Measurements from ENCODE around the gene DEPDC1.

DNA sequence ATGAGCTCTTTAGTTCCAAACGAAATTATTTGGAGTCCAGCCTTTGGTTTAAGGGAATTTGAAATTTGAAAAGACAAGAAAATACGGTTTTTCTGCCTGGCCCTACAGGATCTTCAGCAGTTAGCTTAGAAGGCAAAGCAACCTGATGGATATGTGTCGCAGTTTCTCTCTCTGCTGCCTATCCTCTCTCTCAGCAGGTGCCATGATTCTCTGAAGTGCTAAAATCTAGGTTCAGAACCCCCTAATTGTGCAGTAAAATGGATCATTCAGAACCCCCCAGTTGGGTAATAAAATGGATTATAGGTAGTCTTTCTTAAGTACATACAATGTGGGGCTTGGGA is 446 bp upstream of the DEPDC1 start:
- TF ChIP-seq, protein P1, sequence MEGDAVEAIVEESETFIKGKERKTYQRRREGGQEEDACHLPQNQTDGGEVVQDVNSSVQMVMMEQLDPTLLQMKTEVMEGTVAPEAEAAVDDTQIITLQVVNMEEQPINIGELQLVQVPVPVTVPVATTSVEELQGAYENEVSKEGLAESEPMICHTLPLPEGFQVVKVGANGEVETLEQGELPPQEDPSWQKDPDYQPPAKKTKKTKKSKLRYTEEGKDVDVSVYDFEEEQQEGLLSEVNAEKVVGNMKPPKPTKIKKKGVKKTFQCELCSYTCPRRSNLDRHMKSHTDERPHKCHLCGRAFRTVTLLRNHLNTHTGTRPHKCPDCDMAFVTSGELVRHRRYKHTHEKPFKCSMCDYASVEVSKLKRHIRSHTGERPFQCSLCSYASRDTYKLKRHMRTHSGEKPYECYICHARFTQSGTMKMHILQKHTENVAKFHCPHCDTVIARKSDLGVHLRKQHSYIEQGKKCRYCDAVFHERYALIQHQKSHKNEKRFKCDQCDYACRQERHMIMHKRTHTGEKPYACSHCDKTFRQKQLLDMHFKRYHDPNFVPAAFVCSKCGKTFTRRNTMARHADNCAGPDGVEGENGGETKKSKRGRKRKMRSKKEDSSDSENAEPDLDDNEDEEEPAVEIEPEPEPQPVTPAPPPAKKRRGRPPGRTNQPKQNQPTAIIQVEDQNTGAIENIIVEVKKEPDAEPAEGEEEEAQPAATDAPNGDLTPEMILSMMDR (tag by site-specific recombination; IDR thresholded peaks at IDR 0.05), result no peak
- TF ChIP-seq ZNF211 (tag by site-specific recombination; IDR thresholded peaks at IDR 0.05; ENCODE audit: low read depth) (no peak), ZBTB21 (tag by site-specific recombination; IDR thresholded peaks at IDR 0.05) (no peak), ZNF157 (tag by site-specific recombination; IDR thresholded peaks at IDR 0.05) (no peak), ZNF747 (tag by site-specific recombination; IDR thresholded peaks at IDR 0.05) (no peak), KLF8 (tag by site-specific recombination; IDR thresholded peaks at IDR 0.05) (no peak), ZBTB17 (tag by site-specific recombination; IDR thresholded peaks at IDR 0.05) (no peak), ZNF248 (tag by site-specific recombination; IDR thresholded peaks at IDR 0.05) (no peak), TCF7L2 (IDR thresholded peaks at IDR 0.05; ENCODE audit: borderline replicate concordance, low read depth, low read length) (no peak)
- TF ChIP-seq, protein P2, sequence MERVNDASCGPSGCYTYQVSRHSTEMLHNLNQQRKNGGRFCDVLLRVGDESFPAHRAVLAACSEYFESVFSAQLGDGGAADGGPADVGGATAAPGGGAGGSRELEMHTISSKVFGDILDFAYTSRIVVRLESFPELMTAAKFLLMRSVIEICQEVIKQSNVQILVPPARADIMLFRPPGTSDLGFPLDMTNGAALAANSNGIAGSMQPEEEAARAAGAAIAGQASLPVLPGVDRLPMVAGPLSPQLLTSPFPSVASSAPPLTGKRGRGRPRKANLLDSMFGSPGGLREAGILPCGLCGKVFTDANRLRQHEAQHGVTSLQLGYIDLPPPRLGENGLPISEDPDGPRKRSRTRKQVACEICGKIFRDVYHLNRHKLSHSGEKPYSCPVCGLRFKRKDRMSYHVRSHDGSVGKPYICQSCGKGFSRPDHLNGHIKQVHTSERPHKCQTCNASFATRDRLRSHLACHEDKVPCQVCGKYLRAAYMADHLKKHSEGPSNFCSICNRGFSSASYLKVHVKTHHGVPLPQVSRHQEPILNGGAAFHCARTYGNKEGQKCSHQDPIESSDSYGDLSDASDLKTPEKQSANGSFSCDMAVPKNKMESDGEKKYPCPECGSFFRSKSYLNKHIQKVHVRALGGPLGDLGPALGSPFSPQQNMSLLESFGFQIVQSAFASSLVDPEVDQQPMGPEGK (tag by site-specific recombination; IDR thresholded peaks at IDR 0.05), result no peak
- TF ChIP-seq, protein P3, sequence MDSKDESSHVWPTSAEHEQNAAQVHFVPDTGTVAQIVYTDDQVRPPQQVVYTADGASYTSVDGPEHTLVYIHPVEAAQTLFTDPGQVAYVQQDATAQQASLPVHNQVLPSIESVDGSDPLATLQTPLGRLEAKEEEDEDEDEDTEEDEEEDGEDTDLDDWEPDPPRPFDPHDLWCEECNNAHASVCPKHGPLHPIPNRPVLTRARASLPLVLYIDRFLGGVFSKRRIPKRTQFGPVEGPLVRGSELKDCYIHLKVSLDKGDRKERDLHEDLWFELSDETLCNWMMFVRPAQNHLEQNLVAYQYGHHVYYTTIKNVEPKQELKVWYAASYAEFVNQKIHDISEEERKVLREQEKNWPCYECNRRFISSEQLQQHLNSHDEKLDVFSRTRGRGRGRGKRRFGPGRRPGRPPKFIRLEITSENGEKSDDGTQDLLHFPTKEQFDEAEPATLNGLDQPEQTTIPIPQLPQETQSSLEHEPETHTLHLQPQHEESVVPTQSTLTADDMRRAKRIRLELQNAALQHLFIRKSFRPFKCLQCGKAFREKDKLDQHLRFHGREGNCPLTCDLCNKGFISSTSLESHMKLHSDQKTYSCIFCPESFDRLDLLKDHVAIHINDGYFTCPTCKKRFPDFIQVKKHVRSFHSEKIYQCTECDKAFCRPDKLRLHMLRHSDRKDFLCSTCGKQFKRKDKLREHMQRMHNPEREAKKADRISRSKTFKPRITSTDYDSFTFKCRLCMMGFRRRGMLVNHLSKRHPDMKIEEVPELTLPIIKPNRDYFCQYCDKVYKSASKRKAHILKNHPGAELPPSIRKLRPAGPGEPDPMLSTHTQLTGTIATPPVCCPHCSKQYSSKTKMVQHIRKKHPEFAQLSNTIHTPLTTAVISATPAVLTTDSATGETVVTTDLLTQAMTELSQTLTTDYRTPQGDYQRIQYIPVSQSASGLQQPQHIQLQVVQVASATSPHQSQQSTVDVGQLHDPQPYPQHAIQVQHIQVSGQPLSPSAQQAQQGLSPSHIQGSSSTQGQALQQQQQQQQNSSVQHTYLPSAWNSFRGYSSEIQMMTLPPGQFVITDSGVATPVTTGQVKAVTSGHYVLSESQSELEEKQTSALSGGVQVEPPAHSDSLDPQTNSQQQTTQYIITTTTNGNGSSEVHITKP (tag by site-specific recombination; IDR thresholded peaks at IDR 0.05), result peak; percentile 56

Data from HEK293 (cell line).